Activated naive CD8-positive, alpha-beta T cell treated with anti-CD3 and anti-CD28 coated beads, Interleukin-2, amount 10 ng/mL, durations not matched to agents 7 days and 5 days (primary cell): ENCODE data around the gene CMYA5. TPM values are rescaled to one million over a fixed set of nuclear protein-coding genes. Genes with fewer than 3 reads are reported as not detected.
"Not testable (repeated sequence)": the region's sequence is repeated elsewhere in the genome, so short reads cannot be mapped to it uniquely, and the experiment has no call there.

Experiments used
- ATAC-seq: fragments of 150-1000 bp; cut with Tn5 transposase; one replicate; pipeline ENCODE4 v1.10.0; 2021; ENCODE audit warnings: low read depth, moderate library complexity
- POLR2A ChIA-PET: fragments of 350-600 bp; sonication (Branson Sonifier 250); formaldehyde crosslinking; loops from one replicate; lab custom pipeline; 2021; ENCODE audit warnings: antibody characterized with exemption; lab: Charles Lee
- DNase-seq: peaks from one replicate; pipeline ENCODE4 v3.0.0; 2021
- H3K27ac Mint-ChIP-seq: one replicate; pipeline ENCODE4 v1.8.0; 2022; ENCODE audit warnings: mild to moderate bottlenecking, mixed read lengths
- H3K27me3 Mint-ChIP-seq: one replicate; pipeline ENCODE4 v1.8.0; 2022; ENCODE audit warnings: mild to moderate bottlenecking, moderate library complexity, mixed read lengths
- H3K36me3 Mint-ChIP-seq: one replicate; pipeline ENCODE4 v1.8.0; 2021; ENCODE audit warnings: mild to moderate bottlenecking, mixed read lengths
- H3K4me1 Mint-ChIP-seq: one replicate; pipeline ENCODE4 v1.8.0; 2021; ENCODE audit warnings: mixed read lengths
- H3K4me3 Mint-ChIP-seq: one replicate; pipeline ENCODE4 v1.8.0; 2022; ENCODE audit warnings: mild to moderate bottlenecking, moderate library complexity, mixed read lengths
- H3K9me3 Mint-ChIP-seq: one replicate; pipeline ENCODE4 v1.8.0; 2021; ENCODE audit warnings: mixed read lengths
- total RNA-seq, 2 experiments: library from RNA; stranded (reverse); gene quantifications; one replicate each; pipeline ENCODE4 v1.2.3, GENCODE V29; 2021

The CMYA5 gene
- total RNA-seq, 2 experiments from 2014 or later = 0.22 to 0.28 TPM

DNA sequence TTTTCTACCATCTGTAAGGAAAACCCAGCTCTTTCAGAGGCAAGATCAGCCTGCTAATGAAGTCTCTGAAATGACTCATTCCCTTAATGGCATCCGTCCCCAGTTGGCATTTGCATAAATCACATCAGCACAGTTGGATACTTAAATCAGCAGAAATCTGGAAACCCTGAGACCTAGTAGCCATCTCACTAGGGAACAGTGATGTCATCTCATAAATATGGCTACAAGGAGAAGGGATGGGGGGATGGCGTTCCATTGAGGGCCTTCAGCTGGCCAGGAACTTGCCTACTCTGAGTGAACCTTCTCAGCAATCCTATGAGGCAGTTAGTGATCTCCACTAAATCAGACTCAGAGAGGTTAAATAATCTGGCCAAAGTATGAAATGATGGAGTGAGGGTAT lies 81.8 kb downstream of the CMYA5 start:
- H3K4me1 Mint-ChIP-seq = peaks cover 2% of the 10 kb centered on the region
- H3K27ac Mint-ChIP-seq = no peak overlapping the region
- H3K9me3 Mint-ChIP-seq = peaks cover 19% of the 10 kb centered on the region
- H3K27me3 Mint-ChIP-seq = peaks cover 5% of the 10 kb centered on the region
- no peak overlapping the region for H3K4me3 Mint-ChIP-seq
- DNase-seq (no peak), ATAC-seq (no peak)
- POLR2A ChIA-PET = no interaction called here
- peaks cover 3% of the 10 kb centered on the region for H3K36me3 Mint-ChIP-seq

DNA sequence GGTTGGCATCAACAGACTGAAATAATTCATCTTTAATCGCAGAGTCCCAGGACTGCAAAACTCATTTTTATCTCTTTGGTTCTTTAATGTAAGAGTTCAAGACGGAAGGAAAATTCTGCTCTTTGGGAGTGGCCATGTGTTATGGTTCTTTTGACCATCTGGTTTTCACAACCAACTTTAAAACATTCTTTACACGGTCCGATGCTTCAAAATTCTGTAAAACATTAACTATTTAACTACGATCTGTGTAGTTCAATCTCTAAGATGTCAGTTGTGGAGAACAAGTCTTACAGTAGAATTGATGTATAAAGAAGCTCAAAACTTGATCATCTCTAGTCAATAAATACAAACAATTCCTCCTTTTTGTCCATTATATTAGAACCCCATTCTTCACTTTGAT lies 83.0 kb downstream of the CMYA5 start:
- Mint-ChIP-seq H3K36me3 (peaks cover 2% of the 10 kb centered on the region), H3K27me3 (peaks cover 3% of the 10 kb centered on the region), H3K4me1 (peaks cover 2% of the 10 kb centered on the region), H3K27ac (no peak overlapping the region), H3K4me3 (no peak overlapping the region), H3K9me3 (peaks cover 15% of the 10 kb centered on the region)
- DNase-seq = no peak
- no peak for ATAC-seq
- POLR2A ChIA-PET = interaction anchor here (0.5 kb wide), 1 partner anchor 9 kb away, joined by 3 read pairs; no protein-coding TSS in a partner anchor

DNA sequence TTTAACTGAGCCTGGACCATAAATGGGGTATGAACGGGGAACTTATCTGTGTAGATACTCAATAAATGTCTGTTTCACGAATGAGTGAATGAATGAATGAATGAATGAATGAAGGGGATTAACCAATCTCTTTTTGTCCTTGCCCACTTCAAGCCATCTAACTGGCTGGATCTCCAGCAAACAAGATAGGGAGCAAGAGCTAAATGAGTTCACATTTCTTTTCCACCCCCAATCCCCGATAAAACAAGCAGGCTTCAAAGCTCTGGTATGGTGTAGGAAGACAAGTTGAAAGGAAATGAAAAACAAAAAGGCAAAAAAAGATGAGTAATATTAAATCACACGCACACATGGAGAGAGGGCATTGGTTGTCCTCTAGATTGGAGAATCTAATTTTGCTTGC lies 84.0 kb downstream of the CMYA5 start:
- H3K27me3 Mint-ChIP-seq = peaks cover 3% of the 10 kb centered on the region
- peaks cover 2% of the 10 kb centered on the region for H3K36me3 Mint-ChIP-seq
- no peak overlapping the region for H3K4me3 Mint-ChIP-seq
- POLR2A ChIA-PET = no interaction called here
- H3K27ac Mint-ChIP-seq = no peak overlapping the region
- peaks cover 2% of the 10 kb centered on the region for H3K4me1 Mint-ChIP-seq
- H3K9me3 Mint-ChIP-seq = peaks cover 12% of the 10 kb centered on the region
- no peak for ATAC-seq
- DNase-seq = no peak

DNA sequence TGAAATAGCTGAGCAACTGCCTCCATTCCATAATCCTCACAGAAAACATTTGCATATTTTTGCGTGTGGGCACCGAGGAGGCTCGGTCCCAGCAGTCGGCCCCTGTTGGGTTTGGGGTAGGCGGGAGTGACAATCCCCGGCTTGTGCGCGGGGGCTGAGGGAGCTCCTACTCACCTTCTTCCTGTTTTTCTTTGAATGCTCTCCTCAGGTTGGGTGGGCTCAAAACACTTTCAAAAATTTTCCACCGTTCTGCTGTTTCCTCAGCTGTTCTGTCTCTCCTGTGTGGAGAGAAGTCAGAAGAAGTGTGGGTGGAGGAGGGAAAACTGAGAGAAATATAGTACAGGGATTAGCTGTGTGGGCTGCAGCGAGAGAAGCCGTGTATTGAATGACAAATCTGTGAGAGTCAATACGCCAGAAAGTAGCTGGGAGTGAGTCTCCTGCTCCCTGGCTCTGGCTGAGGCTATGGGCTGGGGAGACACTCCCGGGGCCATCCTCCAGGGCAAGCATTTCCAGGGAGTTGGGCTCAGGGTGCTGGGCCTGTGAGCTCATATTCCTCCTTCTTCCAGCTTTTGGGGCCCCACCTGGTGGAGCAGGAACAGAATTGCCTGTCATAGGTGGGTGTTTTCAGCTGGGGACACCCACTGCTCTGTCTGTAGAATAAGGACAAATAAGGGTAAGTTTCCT lies 84.7 kb downstream of the CMYA5 start:
- Mint-ChIP-seq H3K4me3 (no peak overlapping the region), H3K27me3 (peaks cover 3% of the 10 kb centered on the region), H3K36me3 (peaks cover 2% of the 10 kb centered on the region), H3K4me1 (peaks cover 2% of the 10 kb centered on the region), H3K27ac (peak overlapping the region; percentile 57), H3K9me3 (peaks cover 6% of the 10 kb centered on the region)
- ATAC-seq = peak; percentile 36
- POLR2A ChIA-PET = interaction anchor here (1.3 kb wide), 1 partner anchor 161 kb away, joined by 3 read pairs; no protein-coding TSS in a partner anchor
- DNase-seq = no peak

DNA sequence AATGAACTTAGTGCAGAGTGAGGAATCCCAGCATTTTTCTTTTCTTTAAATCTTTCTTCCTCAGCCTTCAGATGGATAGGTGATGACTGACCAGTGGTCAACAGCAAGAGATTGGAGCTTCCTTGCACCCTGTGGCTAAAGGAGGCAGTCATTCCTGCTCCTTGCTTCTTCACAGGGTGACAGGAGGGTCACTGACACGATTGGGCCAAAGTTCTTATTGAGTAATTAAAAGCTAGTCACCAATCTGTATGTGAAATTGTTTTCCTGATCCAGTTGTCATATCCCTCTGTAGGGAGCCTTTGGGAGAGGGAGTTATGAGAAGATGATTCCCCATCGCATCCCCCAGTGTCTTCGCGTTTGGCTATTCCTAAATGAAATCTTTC lies 85.2 kb downstream of the CMYA5 start:
- DNase-seq (no peak), ATAC-seq (no peak)
- H3K36me3 Mint-ChIP-seq = peaks cover 2% of the 10 kb centered on the region
- peaks cover 6% of the 10 kb centered on the region for H3K9me3 Mint-ChIP-seq
- no peak overlapping the region for H3K4me3 Mint-ChIP-seq
- H3K27me3 Mint-ChIP-seq = peaks cover 3% of the 10 kb centered on the region
- H3K27ac Mint-ChIP-seq = no peak overlapping the region
- POLR2A ChIA-PET = interaction anchor here (1.3 kb wide), 1 partner anchor 162 kb away, joined by 3 read pairs; no protein-coding TSS in a partner anchor
- peaks cover 2% of the 10 kb centered on the region for H3K4me1 Mint-ChIP-seq

DNA sequence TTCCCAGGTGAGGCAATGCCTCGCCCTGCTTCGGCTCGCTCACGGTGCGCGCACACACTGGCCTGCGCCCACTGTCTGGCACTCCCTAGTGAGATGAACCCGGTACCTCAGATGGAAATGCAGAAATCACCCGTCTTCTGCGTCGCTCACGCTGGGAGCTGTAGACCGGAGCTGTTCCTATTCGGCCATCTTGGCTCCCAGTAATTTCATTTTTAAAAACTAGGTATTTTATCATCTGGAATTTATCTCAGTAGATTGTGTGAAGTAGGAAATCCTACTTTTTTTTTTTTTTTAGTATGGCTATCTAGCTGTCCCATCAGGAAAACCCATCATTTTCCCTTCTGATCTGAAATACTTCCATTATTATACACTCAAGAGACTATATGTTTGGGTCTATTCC lies 95.1 kb downstream of the CMYA5 start:
- H3K36me3 Mint-ChIP-seq, H3K4me1 Mint-ChIP-seq, ATAC-seq, DNase-seq, H3K27ac Mint-ChIP-seq, H3K9me3 Mint-ChIP-seq, H3K27me3 Mint-ChIP-seq: not testable (repeated sequence)
- H3K4me3 Mint-ChIP-seq = peak overlapping the region; percentile 42
- POLR2A ChIA-PET = interaction anchor here (0.6 kb wide), 1 partner anchor 221 kb away, joined by 3 read pairs; no protein-coding TSS in a partner anchor

DNA sequence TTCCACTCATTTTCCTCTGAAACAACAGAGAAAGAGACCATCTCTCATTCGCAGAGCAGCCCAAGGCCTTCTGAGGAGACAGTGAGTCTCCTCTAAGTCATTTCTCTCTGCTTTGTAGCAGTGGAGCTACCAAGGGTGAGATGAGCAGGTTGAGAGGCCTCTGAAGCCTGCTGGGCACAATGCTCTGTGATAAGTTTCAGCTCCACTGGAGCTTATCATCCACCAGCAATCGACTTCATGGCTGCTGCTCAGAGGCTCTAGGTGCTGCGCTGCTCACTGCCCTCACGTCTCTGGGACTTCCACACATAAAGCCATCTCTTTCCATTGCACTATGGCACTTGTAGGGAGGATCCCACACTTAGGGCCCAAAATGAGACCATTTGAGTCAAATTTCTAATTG lies 96.3 kb downstream of the CMYA5 start:
- H3K36me3 Mint-ChIP-seq = no peaks in the 10 kb centered on the region
- H3K4me3 Mint-ChIP-seq = no peak overlapping the region
- no peaks in the 10 kb centered on the region for H3K4me1 Mint-ChIP-seq
- H3K27ac Mint-ChIP-seq = no peak overlapping the region
- ATAC-seq = no peak
- H3K9me3 Mint-ChIP-seq = no peaks in the 10 kb centered on the region
- DNase-seq = no peak
- POLR2A ChIA-PET = no interaction called here
- H3K27me3 Mint-ChIP-seq = peaks cover 4% of the 10 kb centered on the region

DNA sequence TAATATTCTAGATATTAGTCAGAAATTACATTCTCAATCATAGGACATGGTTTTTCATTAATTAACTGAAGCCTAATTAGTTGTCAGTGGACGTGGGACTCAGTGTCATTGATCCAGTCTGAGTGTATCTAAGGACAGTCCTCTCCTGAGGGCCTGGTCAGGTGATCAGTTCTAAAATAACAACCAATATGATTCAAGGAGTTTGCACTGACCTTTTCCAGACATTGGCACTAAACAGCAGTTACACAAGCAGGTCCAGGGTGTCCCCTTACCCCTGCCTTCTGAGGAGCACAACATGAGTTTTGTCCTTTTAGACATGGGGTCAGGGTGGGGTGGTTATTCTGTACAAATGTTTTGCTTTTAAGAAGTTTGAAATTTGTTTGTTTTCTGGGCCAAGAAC lies 97.8 kb downstream of the CMYA5 start:
- Mint-ChIP-seq H3K4me3 (no peak overlapping the region), H3K27me3 (peaks cover 4% of the 10 kb centered on the region), H3K27ac (no peak overlapping the region), H3K4me1 (peaks cover 1% of the 10 kb centered on the region), H3K36me3 (no peaks in the 10 kb centered on the region), H3K9me3 (no peaks in the 10 kb centered on the region)
- no peak for DNase-seq
- ATAC-seq = no peak
- POLR2A ChIA-PET = no interaction called here

DNA sequence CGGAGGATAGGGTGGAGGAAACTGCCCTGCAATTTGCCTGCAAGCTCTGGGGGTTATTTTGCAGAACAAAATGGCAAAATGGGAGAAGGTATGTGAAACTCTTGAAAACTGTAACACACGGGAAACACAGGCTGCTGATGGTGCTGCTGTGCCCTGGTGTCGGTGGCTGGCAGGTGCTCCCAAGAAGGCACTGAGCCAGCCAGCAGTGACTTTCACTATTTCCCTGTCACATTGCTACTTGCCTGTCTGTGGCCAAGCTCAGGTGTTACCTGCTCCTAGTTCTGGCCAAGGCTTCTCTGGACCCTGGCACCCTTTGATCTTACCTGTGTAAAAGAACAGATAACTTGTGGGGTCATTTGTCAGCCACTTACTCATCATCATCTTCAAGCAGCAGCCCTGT lies 102.2 kb downstream of the CMYA5 start:
- no peaks in the 10 kb centered on the region for H3K9me3 Mint-ChIP-seq
- ATAC-seq = no peak
- H3K27ac Mint-ChIP-seq = no peak overlapping the region
- H3K27me3 Mint-ChIP-seq = peaks cover 2% of the 10 kb centered on the region
- peaks cover 2% of the 10 kb centered on the region for H3K36me3 Mint-ChIP-seq
- no peak overlapping the region for H3K4me3 Mint-ChIP-seq
- POLR2A ChIA-PET = no interaction called here
- DNase-seq = no peak
- peaks cover 1% of the 10 kb centered on the region for H3K4me1 Mint-ChIP-seq

DNA sequence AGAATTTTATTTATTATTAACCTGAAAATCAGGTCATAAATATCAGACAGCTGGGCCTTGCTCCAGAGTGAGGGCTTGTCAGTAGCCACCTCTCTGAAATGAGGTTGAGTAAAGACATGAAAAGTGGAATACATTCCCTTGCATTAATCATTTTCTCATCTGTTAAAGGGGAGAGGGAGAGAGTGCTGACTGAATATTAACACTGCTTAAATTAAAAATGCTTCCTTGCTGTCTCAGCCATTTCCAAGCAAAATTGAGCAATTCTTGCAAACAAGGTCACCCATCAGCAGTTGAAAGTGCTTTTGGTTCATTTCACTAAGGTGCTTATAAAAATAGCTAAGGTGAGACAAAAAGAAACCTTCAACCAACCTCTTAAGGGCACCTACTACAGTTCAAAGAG lies 102.8 kb downstream of the CMYA5 start:
- Mint-ChIP-seq H3K36me3 (peaks cover 2% of the 10 kb centered on the region), H3K4me1 (peaks cover 1% of the 10 kb centered on the region), H3K27me3 (peaks cover 2% of the 10 kb centered on the region), H3K27ac (no peak overlapping the region), H3K4me3 (no peak overlapping the region), H3K9me3 (no peaks in the 10 kb centered on the region)
- POLR2A ChIA-PET = no interaction called here
- DNase-seq (no peak), ATAC-seq (no peak)

DNA sequence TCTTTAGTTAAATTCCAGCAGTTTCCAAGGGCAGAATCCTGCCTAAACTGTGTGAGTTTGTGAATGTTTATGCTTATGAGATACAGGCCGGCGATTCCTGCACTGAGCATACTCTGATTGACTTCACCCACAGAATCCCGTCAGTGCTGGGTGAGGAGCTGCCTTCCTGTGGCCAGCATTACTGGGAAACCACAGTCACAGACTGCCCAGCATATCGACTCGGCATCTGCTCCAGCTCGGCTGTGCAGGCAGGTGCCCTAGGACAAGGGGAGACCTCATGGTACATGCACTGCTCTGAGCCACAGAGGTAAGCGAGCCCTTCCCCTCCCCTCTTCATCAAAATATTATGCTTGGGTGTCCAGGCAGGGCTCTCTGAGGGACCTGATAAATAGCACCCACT lies 103.7 kb downstream of the CMYA5 start:
- no peaks in the 10 kb centered on the region for H3K9me3 Mint-ChIP-seq
- POLR2A ChIA-PET = no interaction called here
- H3K27me3 Mint-ChIP-seq = peaks cover 4% of the 10 kb centered on the region
- H3K4me1 Mint-ChIP-seq = peaks cover 1% of the 10 kb centered on the region
- ATAC-seq = no peak
- peaks cover 2% of the 10 kb centered on the region for H3K36me3 Mint-ChIP-seq
- no peak overlapping the region for H3K4me3 Mint-ChIP-seq
- no peak overlapping the region for H3K27ac Mint-ChIP-seq
- no peak for DNase-seq

DNA sequence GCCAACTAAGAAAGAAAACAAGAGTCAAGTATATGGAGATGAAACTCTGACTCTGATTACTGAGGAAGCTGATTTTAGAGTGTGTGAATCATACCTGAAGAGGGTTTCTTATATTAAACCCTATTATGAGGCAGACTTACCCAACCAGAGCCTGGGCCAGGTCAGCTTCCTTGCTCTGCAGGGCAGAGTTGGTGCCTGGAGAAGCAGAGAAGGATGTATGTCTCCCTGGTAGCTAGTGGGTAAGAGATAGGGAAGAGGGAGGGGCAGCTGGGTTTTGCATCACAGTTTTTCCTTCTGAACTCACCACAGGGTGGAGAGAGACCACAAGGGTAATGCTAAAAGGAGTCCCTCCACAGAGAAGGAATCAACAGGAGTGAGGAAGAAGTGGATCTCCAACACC lies 104.1 kb downstream of the CMYA5 start:
- no peaks in the 10 kb centered on the region for H3K9me3 Mint-ChIP-seq
- peaks cover 4% of the 10 kb centered on the region for H3K36me3 Mint-ChIP-seq
- no peak overlapping the region for H3K27ac Mint-ChIP-seq
- ATAC-seq (no peak), DNase-seq (no peak)
- H3K27me3 Mint-ChIP-seq = peaks cover 4% of the 10 kb centered on the region
- H3K4me1 Mint-ChIP-seq = peaks cover 1% of the 10 kb centered on the region
- POLR2A ChIA-PET = no interaction called here
- H3K4me3 Mint-ChIP-seq = no peak overlapping the region

DNA sequence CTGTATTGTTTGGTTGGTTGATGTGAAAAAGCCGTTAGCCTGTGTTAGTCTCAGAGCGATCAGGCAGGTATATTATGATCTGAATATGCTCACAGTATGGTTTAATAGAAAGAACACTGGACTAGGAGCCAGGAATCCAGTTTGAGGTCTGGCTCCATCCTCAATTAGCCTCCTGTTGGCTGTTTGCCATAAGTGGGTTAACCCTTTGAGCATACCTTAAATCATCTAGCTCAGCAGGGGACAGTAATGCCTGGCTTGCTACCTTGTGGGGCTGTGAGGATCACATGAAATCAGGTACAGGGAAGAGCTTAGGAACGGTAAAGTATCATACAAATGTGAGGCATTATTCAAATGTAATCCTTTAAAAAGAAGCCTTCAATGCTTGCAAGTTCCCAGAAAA lies 104.7 kb downstream of the CMYA5 start:
- peaks cover 4% of the 10 kb centered on the region for H3K27me3 Mint-ChIP-seq
- H3K27ac Mint-ChIP-seq = no peak overlapping the region
- DNase-seq (no peak), ATAC-seq (no peak)
- H3K36me3 Mint-ChIP-seq = peaks cover 4% of the 10 kb centered on the region
- POLR2A ChIA-PET = no interaction called here
- peaks cover 1% of the 10 kb centered on the region for H3K4me1 Mint-ChIP-seq
- H3K4me3 Mint-ChIP-seq = no peak overlapping the region
- H3K9me3 Mint-ChIP-seq = no peaks in the 10 kb centered on the region

DNA sequence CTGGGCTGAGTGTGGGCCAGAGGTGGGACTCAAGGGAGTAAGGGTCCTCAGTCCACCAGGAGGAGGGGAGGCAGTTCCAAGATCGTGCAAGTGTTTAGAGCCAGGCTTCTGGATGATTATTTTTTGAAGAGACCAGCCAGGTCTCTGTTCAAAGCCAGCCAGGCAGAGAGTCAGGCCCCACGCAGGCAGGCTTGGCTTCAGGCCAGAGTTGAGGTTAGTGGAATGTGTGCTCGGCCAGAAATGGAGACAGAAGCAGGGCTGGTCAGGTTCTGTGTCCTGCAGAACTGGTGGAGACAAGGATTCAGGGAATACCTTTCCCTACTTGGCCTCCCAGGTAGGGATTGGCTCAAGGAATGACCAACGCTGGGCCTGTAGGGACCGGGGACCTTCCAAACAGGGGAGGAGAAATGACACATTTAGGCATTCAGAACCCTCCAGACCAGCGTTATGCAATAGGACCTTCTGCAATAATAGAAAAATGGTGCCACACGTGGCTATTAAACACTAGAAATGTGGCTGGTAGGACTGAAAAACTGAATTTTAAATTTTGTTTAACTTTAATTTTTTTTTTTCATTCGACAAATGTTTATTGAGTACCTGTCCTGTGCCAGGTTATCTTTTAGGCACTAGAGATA lies 106.2 kb downstream of the CMYA5 start:
- ATAC-seq = no peak
- POLR2A ChIA-PET = no interaction called here

More for the DNA sequence above, 106.2 kb downstream of the CMYA5 start:
- peaks cover 4% of the 10 kb centered on the region for H3K36me3 Mint-ChIP-seq
- DNase-seq = no peak
- H3K27ac Mint-ChIP-seq = no peak overlapping the region
- H3K4me1 Mint-ChIP-seq = peaks cover 2% of the 10 kb centered on the region
- no peak overlapping the region for H3K4me3 Mint-ChIP-seq
- peaks cover 4% of the 10 kb centered on the region for H3K27me3 Mint-ChIP-seq
- no peaks in the 10 kb centered on the region for H3K9me3 Mint-ChIP-seq
